Nephron (organoid): ENCODE results near the gene MACO1.

Experiments
- H3K27ac Mint-ChIP-seq, 3 experiments: 2 replicates each; pipeline ENCODE4 v1.8.0; 2020; ENCODE audit warnings: mixed read lengths in 3 of 3, mild to moderate bottlenecking in 2 of 3, moderate library complexity in 1 of 3
- H3K27me3 Mint-ChIP-seq: 2 replicates; pipeline ENCODE4 v1.8.0; 2021; ENCODE audit warnings: low read depth, mild to moderate bottlenecking, moderate library complexity, mixed read lengths
- H3K36me3 Mint-ChIP-seq: 2 replicates; pipeline ENCODE4 v1.8.0; 2020; ENCODE audit warnings: low read depth, mixed read lengths
- H3K4me1 Mint-ChIP-seq: 2 replicates; pipeline ENCODE4 v1.8.0; 2020; ENCODE audit warnings: mixed read lengths
- H3K4me3 Mint-ChIP-seq, 3 experiments: 2 replicates each; pipeline ENCODE4 v1.8.0; 2020; ENCODE audit warnings: mild to moderate bottlenecking in 3 of 3, mixed read lengths in 3 of 3, moderate library complexity in 2 of 3
- H3K9me3 Mint-ChIP-seq: 2 replicates; pipeline ENCODE4 v1.8.0; 2020; ENCODE audit warnings: mixed read lengths
- TF ChIP-seq, protein P1 (sequence below), 3 experiments: fragments of 200-600 bp; sonication (generic); IDR thresholded peaks; one replicate each; pipeline ENCODE4 v1.5.0; 2021; ENCODE audit warnings: antibody characterized with exemption in 3 of 3; ENCODE audit not compliant: unreplicated experiment in 3 of 3

Gene MACO1

DNA sequence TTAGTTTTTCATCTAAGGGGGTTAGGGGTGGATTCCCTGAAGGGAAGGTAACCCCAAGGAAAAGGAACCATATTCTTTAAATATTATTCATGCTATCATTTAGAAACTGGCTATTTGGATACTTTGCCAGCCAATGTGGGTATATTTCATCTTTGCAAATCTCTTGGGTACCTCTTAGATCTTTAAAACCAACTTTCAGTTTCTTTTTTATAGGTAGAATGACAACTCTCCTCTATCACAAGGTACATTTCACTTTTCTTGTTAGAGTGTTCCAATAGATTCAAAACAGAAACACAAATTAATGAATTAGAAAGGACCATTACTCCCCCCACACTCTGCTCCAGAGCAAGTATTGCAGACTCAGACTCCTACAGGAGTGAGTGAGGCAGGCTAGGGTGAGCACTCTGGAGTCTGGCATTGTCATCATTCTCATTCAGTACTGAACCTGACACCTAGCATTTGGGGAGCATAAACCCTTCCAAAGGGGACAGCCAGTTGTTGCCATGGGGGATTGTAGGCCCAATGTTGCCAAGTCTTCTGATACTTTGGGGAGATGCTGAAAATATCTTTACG lies 43.0 kb downstream of the MACO1 start:
- H3K36me3 Mint-ChIP-seq: peaks cover 4% of the 10 kb centered on the region
- H3K27ac Mint-ChIP-seq: no peak overlapping the region
- TF ChIP-seq, protein P1, sequence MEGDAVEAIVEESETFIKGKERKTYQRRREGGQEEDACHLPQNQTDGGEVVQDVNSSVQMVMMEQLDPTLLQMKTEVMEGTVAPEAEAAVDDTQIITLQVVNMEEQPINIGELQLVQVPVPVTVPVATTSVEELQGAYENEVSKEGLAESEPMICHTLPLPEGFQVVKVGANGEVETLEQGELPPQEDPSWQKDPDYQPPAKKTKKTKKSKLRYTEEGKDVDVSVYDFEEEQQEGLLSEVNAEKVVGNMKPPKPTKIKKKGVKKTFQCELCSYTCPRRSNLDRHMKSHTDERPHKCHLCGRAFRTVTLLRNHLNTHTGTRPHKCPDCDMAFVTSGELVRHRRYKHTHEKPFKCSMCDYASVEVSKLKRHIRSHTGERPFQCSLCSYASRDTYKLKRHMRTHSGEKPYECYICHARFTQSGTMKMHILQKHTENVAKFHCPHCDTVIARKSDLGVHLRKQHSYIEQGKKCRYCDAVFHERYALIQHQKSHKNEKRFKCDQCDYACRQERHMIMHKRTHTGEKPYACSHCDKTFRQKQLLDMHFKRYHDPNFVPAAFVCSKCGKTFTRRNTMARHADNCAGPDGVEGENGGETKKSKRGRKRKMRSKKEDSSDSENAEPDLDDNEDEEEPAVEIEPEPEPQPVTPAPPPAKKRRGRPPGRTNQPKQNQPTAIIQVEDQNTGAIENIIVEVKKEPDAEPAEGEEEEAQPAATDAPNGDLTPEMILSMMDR (IDR thresholded peaks at IDR 0.05; ENCODE audit: unreplicated experiment in 3 of 3): no peak
- no peaks in the 10 kb centered on the region for H3K9me3 Mint-ChIP-seq
- peaks cover 31% of the 10 kb centered on the region for H3K4me1 Mint-ChIP-seq
- no peak overlapping the region for H3K4me3 Mint-ChIP-seq
- H3K27me3 Mint-ChIP-seq: no peaks in the 10 kb centered on the region

DNA sequence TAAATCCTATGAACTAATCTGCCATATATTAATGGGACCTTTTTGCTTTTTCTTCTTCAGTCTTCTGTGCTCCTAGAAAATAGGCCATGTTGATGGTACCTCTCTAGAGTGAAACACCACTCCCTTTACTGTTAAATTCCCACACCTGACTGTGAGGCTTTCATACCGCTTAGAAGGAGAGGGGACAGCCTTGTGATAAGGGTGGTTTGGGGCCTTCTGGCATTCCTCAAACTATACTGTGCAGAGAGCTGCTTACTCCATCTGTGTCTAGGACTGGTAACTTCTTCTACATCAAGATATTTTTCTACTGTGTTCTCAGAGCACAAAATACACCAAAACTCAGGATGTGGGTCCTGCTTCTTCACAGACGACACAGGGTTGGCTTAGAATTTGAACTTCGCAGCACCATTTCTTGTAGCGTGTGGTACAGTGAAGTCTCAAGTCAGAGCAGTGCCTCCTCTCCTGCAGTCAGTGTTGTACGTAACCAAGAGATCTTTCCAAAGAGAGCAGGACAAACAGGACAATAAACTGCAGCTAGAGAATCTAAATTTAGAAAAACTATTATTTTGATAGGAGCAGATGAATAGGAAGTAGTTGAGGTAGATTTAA lies 43.8 kb downstream of the MACO1 start:
- peaks cover 4% of the 10 kb centered on the region for H3K36me3 Mint-ChIP-seq
- H3K27ac Mint-ChIP-seq: no peak overlapping the region
- TF ChIP-seq, protein P1 (IDR thresholded peaks at IDR 0.05; ENCODE audit: unreplicated experiment in 3 of 3): no peak
- no peaks in the 10 kb centered on the region for H3K9me3 Mint-ChIP-seq
- H3K27me3 Mint-ChIP-seq: no peaks in the 10 kb centered on the region
- H3K4me3 Mint-ChIP-seq: no peak overlapping the region
- H3K4me1 Mint-ChIP-seq: peaks cover 31% of the 10 kb centered on the region

DNA sequence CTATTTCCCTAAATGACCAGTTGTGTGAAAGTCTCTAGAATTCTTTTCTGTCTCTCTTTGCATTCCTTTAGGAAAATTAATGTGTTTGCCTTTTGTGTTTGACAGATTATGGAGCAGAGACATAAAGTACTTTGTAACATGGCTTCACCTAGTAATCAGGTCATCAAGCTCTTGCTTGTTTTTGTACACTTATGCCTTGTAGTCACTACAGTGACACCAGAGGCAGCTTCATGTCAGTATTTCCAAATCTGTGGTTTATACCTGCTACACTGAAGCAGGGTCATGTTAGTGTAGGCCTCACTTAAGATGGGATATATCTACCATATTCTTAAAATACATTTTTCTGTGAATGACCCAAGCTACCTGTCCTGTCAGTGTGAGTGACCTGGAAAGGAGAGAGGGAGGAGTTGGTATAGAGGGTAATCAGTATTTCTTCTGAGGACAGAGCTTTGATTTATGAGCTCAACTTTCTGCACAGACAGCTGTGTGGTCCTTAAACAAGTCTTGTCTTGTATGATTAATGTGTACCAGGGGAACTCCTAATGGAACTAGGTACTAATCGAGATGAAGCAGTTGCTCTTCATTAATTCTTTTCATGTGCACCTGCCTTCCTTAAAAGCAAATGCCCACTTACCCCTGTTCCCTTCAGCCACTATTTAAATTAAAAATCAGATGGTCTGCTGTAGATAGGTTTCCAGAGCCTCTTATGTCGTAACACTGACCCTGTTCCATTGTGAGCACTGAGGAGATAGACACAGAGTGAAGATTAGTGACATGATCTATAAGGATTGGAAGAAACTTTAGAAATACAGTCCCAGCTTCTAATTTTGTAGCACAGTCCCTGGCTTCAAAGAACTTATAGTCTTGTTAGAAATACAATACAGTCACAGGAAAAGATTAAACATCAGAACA lies 45.7 kb downstream of the MACO1 start:
- TF ChIP-seq, protein P1 (IDR thresholded peaks at IDR 0.05; ENCODE audit: unreplicated experiment in 3 of 3): no peak
- Mint-ChIP-seq H3K36me3 (peaks cover 4% of the 10 kb centered on the region), H3K4me1 (peaks cover 36% of the 10 kb centered on the region), H3K9me3 (no peaks in the 10 kb centered on the region), H3K4me3 (no peak overlapping the region), H3K27ac (peak overlapping the region; percentile 27 to 36 (median 31)), H3K27me3 (no peaks in the 10 kb centered on the region)

DNA sequence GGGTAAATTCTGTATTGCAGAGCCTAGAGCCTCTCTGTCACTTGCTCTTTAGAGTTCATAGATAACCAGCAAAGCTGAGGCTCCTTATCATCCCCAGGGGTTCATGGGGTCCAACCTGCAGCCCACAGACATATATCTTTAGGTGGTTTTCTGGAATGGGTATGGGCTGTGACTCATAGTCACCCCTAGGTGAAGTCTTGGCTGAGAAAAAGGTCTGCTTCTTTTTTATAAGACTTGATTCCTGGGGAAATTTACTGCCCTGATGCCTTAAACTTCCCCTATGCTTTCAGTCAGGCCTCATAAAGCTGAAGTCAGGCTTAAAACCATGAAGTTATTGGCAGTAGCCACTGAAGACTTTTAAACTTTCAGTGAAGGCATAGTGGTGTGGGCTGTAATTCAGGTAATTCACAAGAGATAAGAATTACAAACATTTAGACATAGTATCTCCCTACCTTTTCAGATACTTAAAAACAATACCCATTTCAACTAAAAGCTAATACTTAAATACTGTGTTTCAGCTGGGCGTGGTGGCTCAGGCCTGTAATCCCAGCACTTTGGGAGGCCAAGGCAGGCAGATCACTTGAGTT lies 46.8 kb downstream of the MACO1 start:
- no peaks in the 10 kb centered on the region for H3K9me3 Mint-ChIP-seq
- peaks cover 8% of the 10 kb centered on the region for H3K36me3 Mint-ChIP-seq
- H3K4me1 Mint-ChIP-seq: peaks cover 31% of the 10 kb centered on the region
- no peaks in the 10 kb centered on the region for H3K27me3 Mint-ChIP-seq
- H3K4me3 Mint-ChIP-seq: no peak overlapping the region
- TF ChIP-seq, protein P1 (IDR thresholded peaks at IDR 0.05; ENCODE audit: unreplicated experiment in 3 of 3): no peak
- H3K27ac Mint-ChIP-seq: peak overlapping the region in 1 of 3 experiments; percentile 27

DNA sequence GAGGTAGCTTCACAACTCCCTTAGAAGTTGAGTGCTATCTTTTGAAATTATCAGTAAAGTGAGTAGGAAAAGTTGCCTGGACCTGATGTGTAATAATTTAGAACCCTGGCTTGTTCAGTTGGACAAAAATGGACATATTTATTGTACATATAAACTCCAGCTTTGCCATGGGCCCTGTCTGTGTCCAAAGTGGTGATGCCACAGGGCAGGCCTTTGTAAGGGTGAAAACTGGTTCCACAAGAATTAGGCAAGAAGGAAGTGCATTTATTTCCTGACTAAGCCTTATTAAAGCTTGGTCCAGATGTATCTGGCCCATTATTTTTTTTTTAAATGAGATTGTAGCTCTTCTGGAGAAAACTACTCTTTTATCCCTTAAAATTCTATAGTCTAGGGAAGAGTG lies 47.9 kb downstream of the MACO1 start:
- Mint-ChIP-seq H3K27ac (no peak overlapping the region), H3K9me3 (no peaks in the 10 kb centered on the region), H3K4me3 (no peak overlapping the region), H3K4me1 (peaks cover 33% of the 10 kb centered on the region), H3K27me3 (no peaks in the 10 kb centered on the region), H3K36me3 (peaks cover 13% of the 10 kb centered on the region)
- TF ChIP-seq, protein P1 (IDR thresholded peaks at IDR 0.05; ENCODE audit: unreplicated experiment in 3 of 3): no peak
